Measurements from ENCODE around the gene ZBTB25. TPM values are rescaled to one million over a fixed set of nuclear protein-coding genes. Genes with fewer than 3 reads are reported as not detected.

Gene ZBTB25
- total and polyA plus RNA-seq, 10 of the 15 experiments (the other 5 are each of a cell fraction or from before 2014, with no cell fraction given), result 4.1 to 33.9 (median 9.7) TPM

DNA sequence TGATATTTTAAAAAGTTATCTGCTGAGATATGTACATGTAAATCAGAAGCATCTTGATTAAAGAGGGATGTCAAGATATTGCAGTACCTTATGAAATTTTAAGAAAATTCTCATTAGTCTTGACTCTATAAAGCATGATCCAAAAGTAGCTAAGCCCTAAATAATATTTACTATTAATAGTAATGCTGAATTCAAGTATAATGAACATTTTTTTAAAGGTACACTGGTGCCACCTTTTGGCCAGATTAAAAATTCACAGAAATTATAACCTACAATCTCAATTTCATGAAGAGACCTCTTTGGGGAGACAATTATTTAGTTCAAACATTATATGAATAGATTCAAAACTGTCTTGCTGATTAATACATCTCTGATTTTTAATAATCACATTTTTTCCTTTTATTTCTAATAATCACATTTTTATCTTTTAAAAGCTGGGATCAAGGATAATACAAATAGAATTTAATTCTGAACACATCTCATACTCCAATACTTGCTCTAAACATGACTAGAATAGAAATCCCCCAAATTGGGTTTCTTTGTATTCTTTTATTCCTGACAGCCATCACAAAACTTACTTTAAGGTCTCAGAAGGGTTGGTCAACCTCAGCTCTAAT, 24.9 kb downstream of the ZBTB25 start (continued):
- TF ChIP-seq TCF12 (IDR thresholded peaks at IDR 0.05; ENCODE audit: low read depth, low read length) (no peak), RUNX3 (IDR thresholded peaks at IDR 0.05; ENCODE audit: low read length) (no peak), SREBF2 (IDR thresholded peaks at IDR 0.05; ENCODE audit: low read length) (no peak), GABPA (IDR thresholded peaks at IDR 0.05; ENCODE audit: low read depth) (no peak), RAD21 (IDR thresholded peaks at IDR 0.05; ENCODE audit: insufficient read depth, low read depth, low read length) (peak; percentile 57), IRF4 (IDR thresholded peaks at IDR 0.05; ENCODE audit: low read depth, low read length) (no peak), ZZZ3 (IDR thresholded peaks at IDR 0.05; ENCODE audit: control insufficient read depth, insufficient read length, low read depth) (no peak)

DNA sequence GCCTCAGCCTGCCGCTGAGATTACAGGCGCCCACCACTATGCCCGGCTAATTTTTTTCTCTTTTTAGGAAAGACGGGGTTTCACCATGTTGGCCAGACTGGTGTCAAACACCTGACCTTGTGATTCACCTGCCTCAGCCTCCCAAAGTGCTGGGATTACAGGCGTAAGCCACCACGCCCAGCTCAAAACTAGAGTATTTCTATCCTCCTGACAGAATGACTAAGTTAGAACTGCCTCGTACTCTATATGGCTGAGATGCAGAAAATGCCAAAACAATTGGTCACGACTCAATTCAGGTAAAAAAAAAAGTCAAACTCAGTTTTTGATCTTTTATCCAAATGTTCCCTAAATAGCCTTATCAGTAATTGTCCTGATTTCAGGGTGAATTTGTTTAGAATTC, 27.2 kb downstream of the ZBTB25 start:
- peaks cover 8% of the 10 kb centered on the region for H3K4me1 ChIP-seq (ENCODE audit: control insufficient read depth, insufficient read depth, low read length)
- H3K27ac ChIP-seq (ENCODE audit: control insufficient read depth, insufficient read depth), result no peak overlapping the region
- H3K36me3 ChIP-seq (ENCODE audit: control insufficient read depth in 2 of 2, insufficient read depth in 2 of 2, low read length in 1 of 2), result peaks cover 0 to 4% of the 10 kb centered on the region in 2 experiments; a peak in 2 of 4 replicates
- 97% methylated on average over 8 of the region's 8 CpGs for WGBS (ENCODE audit: insufficient coverage, insufficient replicate concordance, low lambda C conversion rate, missing lambda C conversion rate)
- no peak overlapping the region for H3K4me2 ChIP-seq (ENCODE audit: control insufficient read depth, insufficient read depth)
- H3K9ac ChIP-seq (ENCODE audit: control insufficient read depth, insufficient read depth, low read length), result no peak overlapping the region
- H3K79me2 ChIP-seq (ENCODE audit: control insufficient read depth, insufficient read depth, low read length), result no peaks in the 10 kb centered on the region; the same call in 1 of the 2 replicates
- in situ Hi-C loops (cut with MboI) (loop anchor here (5.0 kb wide), 1 partner anchor 134 kb away; no protein-coding TSS in a partner anchor), intact Hi-C loops (cut with micrococcal nuclease; ENCODE audit: unreplicated experiment) (no loop called here)
- POLR2A ChIA-PET, result interaction anchor here (1.1 kb wide), 1 partner anchor 11 kb away, joined by 3 read pairs; the partner anchor contains the start of gene AKAP5
- CTCF ChIA-PET, result interaction anchor here (0.6 to 9.8 kb wide), 5 partner anchors 13 to 154 kb away, joined by 3 to 244 read pairs (median 6); no protein-coding TSS in a partner anchor
- FAIRE-seq, result no peak
- no peaks in the 10 kb centered on the region for H3K27me3 ChIP-seq (replicated peaks in 1 of 2; ENCODE audit: control insufficient read depth in 2 of 2, insufficient read depth in 2 of 2, low read length in 1 of 2)
- ATAC-seq, result no peak
- no peaks in the 10 kb centered on the region for H4K20me1 ChIP-seq (ENCODE audit: control insufficient read depth, insufficient read depth)
- no TSS peak for BruUV-seq (replicated peaks)
- DNase-seq (ENCODE audit: low read depth, low spot score), result no peak
- no peak overlapping the region for H3K4me3 ChIP-seq
- H3K9me3 ChIP-seq (replicated peaks; ENCODE audit: control insufficient read depth, insufficient read depth, low read length), result no peaks in the 10 kb centered on the region
- SMC1A ChIA-PET (ENCODE audit: uncharacterized antibody, unreplicated experiment), result interaction anchor here (0.6 to 2.8 kb wide), 7 partner anchors 9 to 45 kb away, joined by 3 to 20 read pairs (median 6); no protein-coding TSS in a partner anchor
- RAD21 ChIA-PET (ENCODE audit: unreplicated experiment), result interaction anchor here (1.0 to 5.8 kb wide), 7 partner anchors 9 to 132 kb away, joined by 3 to 51 read pairs (median 3); no protein-coding TSS in a partner anchor
- no peak overlapping the region for H2AFZ ChIP-seq (ENCODE audit: control insufficient read depth, low read depth, low read length)
- TF ChIP-seq, protein P1, sequence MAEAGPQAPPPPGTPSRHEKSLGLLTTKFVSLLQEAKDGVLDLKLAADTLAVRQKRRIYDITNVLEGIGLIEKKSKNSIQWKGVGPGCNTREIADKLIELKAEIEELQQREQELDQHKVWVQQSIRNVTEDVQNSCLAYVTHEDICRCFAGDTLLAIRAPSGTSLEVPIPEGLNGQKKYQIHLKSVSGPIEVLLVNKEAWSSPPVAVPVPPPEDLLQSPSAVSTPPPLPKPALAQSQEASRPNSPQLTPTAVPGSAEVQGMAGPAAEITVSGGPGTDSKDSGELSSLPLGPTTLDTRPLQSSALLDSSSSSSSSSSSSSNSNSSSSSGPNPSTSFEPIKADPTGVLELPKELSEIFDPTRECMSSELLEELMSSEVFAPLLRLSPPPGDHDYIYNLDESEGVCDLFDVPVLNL (IDR thresholded peaks at IDR 0.05; ENCODE audit: low read depth, low read length), result no peak
- TF ChIP-seq BRCA1 (IDR thresholded peaks at IDR 0.05; ENCODE audit: low read depth, low read length), result no peak
- no peak for TF ChIP-seq RCOR1 (conservative IDR thresholded peaks at IDR 0.05; ENCODE audit: low read depth, low read length)
- no peak for TF ChIP-seq NR2C2 (IDR thresholded peaks at IDR 0.05; ENCODE audit: borderline replicate concordance, control insufficient read depth, insufficient read length, low read depth)
- TF ChIP-seq MLLT1 (IDR thresholded peaks at IDR 0.05), result no peak
- no peak for TF ChIP-seq ESRRA (IDR thresholded peaks at IDR 0.05; ENCODE audit: low read length)
- no peak for TF ChIP-seq ZBTB33 (IDR thresholded peaks at IDR 0.05)
- TF ChIP-seq, protein P2, sequence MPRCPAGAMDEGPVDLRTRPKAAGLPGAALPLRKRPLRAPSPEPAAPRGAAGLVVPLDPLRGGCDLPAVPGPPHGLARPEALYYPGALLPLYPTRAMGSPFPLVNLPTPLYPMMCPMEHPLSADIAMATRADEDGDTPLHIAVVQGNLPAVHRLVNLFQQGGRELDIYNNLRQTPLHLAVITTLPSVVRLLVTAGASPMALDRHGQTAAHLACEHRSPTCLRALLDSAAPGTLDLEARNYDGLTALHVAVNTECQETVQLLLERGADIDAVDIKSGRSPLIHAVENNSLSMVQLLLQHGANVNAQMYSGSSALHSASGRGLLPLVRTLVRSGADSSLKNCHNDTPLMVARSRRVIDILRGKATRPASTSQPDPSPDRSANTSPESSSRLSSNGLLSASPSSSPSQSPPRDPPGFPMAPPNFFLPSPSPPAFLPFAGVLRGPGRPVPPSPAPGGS (IDR thresholded peaks at IDR 0.05; ENCODE audit: borderline replicate concordance, insufficient read depth, low read depth, low read length, poor library complexity, severe bottlenecking), result no peak
- no peak for TF ChIP-seq LARP7 (IDR thresholded peaks at IDR 0.05)
- no peak for TF ChIP-seq SREBF2 (IDR thresholded peaks at IDR 0.05; ENCODE audit: low read length)
- no peak for TF ChIP-seq ATF7 (IDR thresholded peaks at IDR 0.05; ENCODE audit: low read depth)

Data from GM12878 (cell line).